NCI-H128 (cell line): ENCODE results near the gene FABP1.

Experiments
- DNase-seq: peaks from one replicate; lab custom pipeline; 2025; ENCODE audit not compliant: unreplicated experiment; lab: John Stamatoyannopoulos, UW

Gene FABP1

GRCh38 chr2:88081924-88082608, 45.8 kb downstream of the FABP1 start:
- no peak for DNase-seq

GRCh38 chr2:88080545-88080944, 47.3 kb downstream of the FABP1 start:
- DNase-seq: no peak

DNA sequence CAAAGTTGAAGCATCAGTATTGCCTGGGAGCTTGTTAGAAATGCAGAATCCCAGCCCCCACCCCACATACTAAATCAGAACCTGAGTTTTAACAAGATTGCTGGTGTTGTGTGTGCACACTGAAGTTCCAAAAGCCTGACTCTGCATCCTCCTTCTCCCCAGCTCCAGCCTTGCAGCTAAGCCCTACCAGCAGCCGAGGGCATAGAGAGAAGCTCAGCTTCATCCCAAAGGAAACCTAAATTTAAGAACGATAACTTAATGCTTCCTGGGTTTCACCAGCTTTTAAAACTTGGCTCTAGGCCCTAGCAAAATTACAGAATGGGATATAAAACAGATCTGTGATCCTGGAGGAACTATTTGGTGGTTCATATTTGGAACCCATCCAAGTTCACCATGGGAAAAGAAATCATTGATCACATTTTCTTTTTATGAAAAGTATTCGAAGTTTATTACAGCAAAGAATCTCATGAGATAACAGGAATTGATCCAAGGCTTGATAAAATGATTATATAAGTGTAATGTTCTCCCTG, 49.2 kb downstream of the FABP1 start:
- DNase-seq: no peak

DNA sequence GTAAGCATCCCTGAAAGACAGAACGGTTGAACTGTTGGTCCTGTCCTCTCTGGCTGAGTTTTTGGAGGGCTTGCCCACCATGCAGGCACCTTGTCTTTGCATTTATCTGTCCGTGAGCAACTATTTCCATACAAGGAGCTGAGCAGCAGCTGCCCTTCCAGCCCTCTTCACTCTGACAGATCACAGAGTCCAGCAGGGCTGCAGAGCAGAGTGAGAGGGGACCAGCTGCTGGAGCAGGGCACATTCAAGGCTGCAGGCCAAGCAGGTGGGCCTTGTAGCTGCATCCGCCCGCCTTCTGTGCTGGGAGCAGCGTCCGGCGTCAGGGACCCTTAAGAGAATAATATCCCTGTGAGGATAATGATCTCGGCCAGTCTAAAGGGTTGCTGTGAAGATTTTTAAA, 50.8 kb downstream of the FABP1 start:
- DNase-seq: no peak

- no peak for DNase-seq
These were observed 53.0 kb downstream of the FABP1 start for GRCh38 chr2:88074854-88075292.

DNA sequence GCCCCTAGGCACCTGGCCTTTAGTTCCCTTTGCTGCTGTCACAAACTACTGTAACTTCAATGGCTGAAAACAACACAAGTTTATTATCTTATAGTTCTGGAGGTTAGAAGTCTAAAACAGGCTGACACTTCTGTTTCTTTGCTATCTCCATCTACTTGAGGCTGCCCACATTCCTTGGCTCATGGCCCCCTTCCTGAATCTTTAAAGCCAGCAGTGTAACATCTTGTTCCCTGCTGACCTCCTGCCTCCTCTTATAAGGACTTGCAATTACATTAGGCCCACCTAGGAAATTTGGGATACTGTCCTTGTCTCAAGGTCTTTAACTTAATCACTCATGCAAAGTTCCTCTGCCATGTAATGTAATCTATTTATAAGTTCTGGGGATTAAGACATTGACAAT, 53.7 kb downstream of the FABP1 start:
- DNase-seq: no peak
